Mucosa of gallbladder (tissue), 1 donor: ENCODE results near the gene KLHL14. TPM values are rescaled to one million over a fixed set of nuclear protein-coding genes. Genes with fewer than 3 reads are reported as not detected.
"Not testable (repeated sequence)": the region's sequence is repeated elsewhere in the genome, so short reads cannot be mapped to it uniquely, and the experiment has no call there.

Source experiments
- DNase-seq: peaks from one replicate; pipeline ENCODE4 v3.0.0-alpha.2; 2020; ENCODE audit warnings: low spot score
- total RNA-seq: library from RNA; stranded (reverse); gene quantifications from one replicate; pipeline ENCODE4 v1.2.1, GENCODE V29; 2021
- donor health status: DM: no; HTN: no; CAD: no.

Gene KLHL14
- total RNA-seq: 0.26 TPM

GRCh38 chr18:32772581-32773381 is at the start of gene KLHL14:
TSS of gene KLHL14 (minus strand) at chr18:32773023. CDS start at chr18:32770591, 2,432 bp downstream.
- no peak for DNase-seq

- DNase-seq: no peak
These were observed 49.4 kb upstream of the KLHL14 start for GRCh38 chr18:32822197-32822596.

GRCh38 chr18:32815881-32816280 is 43.1 kb upstream of the KLHL14 start:
- DNase-seq: no peak

GRCh38 chr18:32812342-32812741 is 39.5 kb upstream of the KLHL14 start:
- no peak for DNase-seq

GRCh38 chr18:32810314-32810713 is 37.5 kb upstream of the KLHL14 start:
- no peak for DNase-seq

- DNase-seq: no peak
These were observed 32.5 kb upstream of the KLHL14 start for GRCh38 chr18:32805354-32805753.

- DNase-seq: no peak
These were observed 31.5 kb upstream of the KLHL14 start for GRCh38 chr18:32804134-32804888.

GRCh38 chr18:32803568-32803967 is 30.7 kb upstream of the KLHL14 start:
- no peak for DNase-seq

GRCh38 chr18:32802591-32803451 is 30.0 kb upstream of the KLHL14 start:
- no peak for DNase-seq

GRCh38 chr18:32801228-32801627 is 28.4 kb upstream of the KLHL14 start:
- no peak for DNase-seq

GRCh38 chr18:32798209-32798960 is 25.6 kb upstream of the KLHL14 start:
- no peak for DNase-seq

- DNase-seq: not testable (repeated sequence)
These were observed 21.8 kb upstream of the KLHL14 start for GRCh38 chr18:32794667-32795066.

GRCh38 chr18:32779010-32779409 is 6.2 kb upstream of the KLHL14 start:
- DNase-seq: no peak

GRCh38 chr18:32777049-32777448 is 4.2 kb upstream of the KLHL14 start:
- no peak for DNase-seq

GRCh38 chr18:32776561-32776960 is 3.7 kb upstream of the KLHL14 start:
- DNase-seq: no peak

- DNase-seq: no peak
These were observed 2.8 kb upstream of the KLHL14 start for GRCh38 chr18:32775628-32776027.

GRCh38 chr18:32773382-32773712 is 524 bp upstream of the KLHL14 start:
- no peak for DNase-seq

- DNase-seq: no peak
These were observed 797 bp downstream of the KLHL14 start for GRCh38 chr18:32771871-32772580.

- no peak for DNase-seq
These were observed 1.6 kb downstream of the KLHL14 start for GRCh38 chr18:32771169-32771751.

GRCh38 chr18:32770666-32771168 is 2.1 kb downstream of the KLHL14 start:
- DNase-seq: no peak
